NCI-H446 treated with DMSO at 0.1 percent for 48 hours (cell line): ENCODE data around the gene ADAMTSL2.

Source experiments
- DNase-seq: peaks from one replicate; lab custom pipeline; 2025; lab: John Stamatoyannopoulos, UW

The ADAMTSL2 gene

GRCh38 chr9:133606708-133607025 is 72.2 kb downstream of the ADAMTSL2 start:
- DNase-seq = no peak

GRCh38 chr9:133607381-133607780 is 72.9 kb downstream of the ADAMTSL2 start:
- DNase-seq = no peak

- DNase-seq = no peak
Observed at GRCh38 chr9:133607976-133608375, 73.5 kb downstream of the ADAMTSL2 start.

GRCh38 chr9:133608382-133608781 is 73.9 kb downstream of the ADAMTSL2 start:
- no peak for DNase-seq

- DNase-seq = no peak
Observed at GRCh38 chr9:133608889-133609288, 74.4 kb downstream of the ADAMTSL2 start.

- no peak for DNase-seq
Observed at GRCh38 chr9:133609311-133610098, 75.0 kb downstream of the ADAMTSL2 start, which contains the start of gene FAM163B. TSS of gene FAM163B (minus strand) at chr9:133609389. CDS start at chr9:133580223, 29,166 bp downstream.

- DNase-seq = no peak
Observed at GRCh38 chr9:133610845-133611244, 76.3 kb downstream of the ADAMTSL2 start.

GRCh38 chr9:133612051-133612450 is 77.5 kb downstream of the ADAMTSL2 start:
- no peak for DNase-seq

- no peak for DNase-seq
Observed at GRCh38 chr9:133612816-133613215, 78.3 kb downstream of the ADAMTSL2 start.

- DNase-seq = no peak
Observed at GRCh38 chr9:133613432-133613831, 78.9 kb downstream of the ADAMTSL2 start.

- no peak for DNase-seq
Observed at GRCh38 chr9:133614056-133614455, 79.6 kb downstream of the ADAMTSL2 start.

- no peak for DNase-seq
Observed at GRCh38 chr9:133614678-133615077, 80.2 kb downstream of the ADAMTSL2 start.

GRCh38 chr9:133615186-133615585 is 80.7 kb downstream of the ADAMTSL2 start:
- DNase-seq = no peak

GRCh38 chr9:133615606-133616188 is 81.2 kb downstream of the ADAMTSL2 start:
- DNase-seq = no peak

GRCh38 chr9:133616643-133617405 is 82.3 kb downstream of the ADAMTSL2 start:
- no peak for DNase-seq

GRCh38 chr9:133618726-133619125 is 84.2 kb downstream of the ADAMTSL2 start:
- DNase-seq = no peak

GRCh38 chr9:133619791-133620190 is 85.3 kb downstream of the ADAMTSL2 start:
- DNase-seq = no peak

GRCh38 chr9:133621725-133622267 is 87.3 kb downstream of the ADAMTSL2 start:
- DNase-seq = no peak

- no peak for DNase-seq
Observed at GRCh38 chr9:133622555-133622954, 88.1 kb downstream of the ADAMTSL2 start.
